ENCODE data around the gene GNG7.
"Not testable (repeated sequence)": the region's sequence is repeated elsewhere in the genome, so short reads cannot be mapped to it uniquely, and the experiment has no call there.

The GNG7 gene

GRCh38 chr19:2726160-2726855, 23.8 kb upstream of the GNG7 start:
- no peak for DNase-seq

GRCh38 chr19:2724148-2724557, 21.7 kb upstream of the GNG7 start:
- no peak for DNase-seq

- DNase-seq = no peak
These were observed 21.3 kb upstream of the GNG7 start for GRCh38 chr19:2723747-2724146.

- no peak for DNase-seq
These were observed 20.8 kb upstream of the GNG7 start for GRCh38 chr19:2723345-2723715.

- DNase-seq = no peak
These were observed 20.2 kb upstream of the GNG7 start for GRCh38 chr19:2722541-2723344.

GRCh38 chr19:2721570-2722540, 19.4 kb upstream of the GNG7 start:
- no peak for DNase-seq

- DNase-seq = no peak
These were observed 18.5 kb upstream of the GNG7 start, which contains the start of gene DIRAS1 for GRCh38 chr19:2720777-2721569. Gene DIRAS1, minus strand, starts transcription at chr19:2721372. Its CDS starts 3,566 bp downstream, at chr19:2717806.

- no peak for DNase-seq
These were observed 17.7 kb upstream of the GNG7 start for GRCh38 chr19:2719920-2720776.

- no peak for DNase-seq
These were observed 16.8 kb upstream of the GNG7 start for GRCh38 chr19:2719232-2719735.

- DNase-seq = no peak
These were observed 15.4 kb upstream of the GNG7 start for GRCh38 chr19:2717638-2718541.

- DNase-seq = no peak
These were observed 14.5 kb upstream of the GNG7 start for GRCh38 chr19:2716722-2717637.

- no peak for DNase-seq
These were observed 13.8 kb upstream of the GNG7 start for GRCh38 chr19:2716275-2716650.

GRCh38 chr19:2715470-2716274, 13.2 kb upstream of the GNG7 start:
- DNase-seq = no peak

GRCh38 chr19:2714531-2715269, 12.2 kb upstream of the GNG7 start:
- DNase-seq = no peak

GRCh38 chr19:2714102-2714501, 11.6 kb upstream of the GNG7 start:
- not testable (repeated sequence) for DNase-seq

- not testable (repeated sequence) for DNase-seq
These were observed 10.7 kb upstream of the GNG7 start for GRCh38 chr19:2713170-2713569.

GRCh38 chr19:2711875-2712205, 9.3 kb upstream of the GNG7 start:
- DNase-seq = no peak
